ENCODE measurements around the gene OTUD6A. TPM values are rescaled to one million over a fixed set of nuclear protein-coding genes. Genes with fewer than 3 reads are reported as not detected.

OTUD6A gene
- total RNA-seq, 1 donor from 2014 or later = not detected

DNA sequence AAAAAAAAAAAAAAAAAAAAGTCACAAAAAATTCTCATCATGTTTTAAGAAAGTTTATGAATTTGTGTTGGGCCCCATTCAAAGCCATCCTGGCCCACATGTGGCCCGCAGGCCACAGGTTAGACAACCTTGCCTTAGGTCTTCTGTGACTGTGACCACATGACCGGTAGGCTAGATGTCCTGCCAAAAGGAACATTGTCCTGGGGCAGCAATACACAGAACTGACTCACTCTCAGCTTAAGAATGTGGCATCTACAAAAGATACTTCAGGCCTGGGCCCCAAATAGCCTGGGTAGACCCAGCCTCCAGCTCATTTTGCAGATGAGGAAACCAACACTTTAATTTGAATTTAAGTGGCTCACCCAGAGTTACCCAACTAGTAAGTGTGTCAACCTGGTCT, 22.5 kb upstream of the OTUD6A start:
- no peaks in the 10 kb centered on the region for H3K27me3 Mint-ChIP-seq (ENCODE audit: low read depth)
- TF ChIP-seq, protein P1, sequence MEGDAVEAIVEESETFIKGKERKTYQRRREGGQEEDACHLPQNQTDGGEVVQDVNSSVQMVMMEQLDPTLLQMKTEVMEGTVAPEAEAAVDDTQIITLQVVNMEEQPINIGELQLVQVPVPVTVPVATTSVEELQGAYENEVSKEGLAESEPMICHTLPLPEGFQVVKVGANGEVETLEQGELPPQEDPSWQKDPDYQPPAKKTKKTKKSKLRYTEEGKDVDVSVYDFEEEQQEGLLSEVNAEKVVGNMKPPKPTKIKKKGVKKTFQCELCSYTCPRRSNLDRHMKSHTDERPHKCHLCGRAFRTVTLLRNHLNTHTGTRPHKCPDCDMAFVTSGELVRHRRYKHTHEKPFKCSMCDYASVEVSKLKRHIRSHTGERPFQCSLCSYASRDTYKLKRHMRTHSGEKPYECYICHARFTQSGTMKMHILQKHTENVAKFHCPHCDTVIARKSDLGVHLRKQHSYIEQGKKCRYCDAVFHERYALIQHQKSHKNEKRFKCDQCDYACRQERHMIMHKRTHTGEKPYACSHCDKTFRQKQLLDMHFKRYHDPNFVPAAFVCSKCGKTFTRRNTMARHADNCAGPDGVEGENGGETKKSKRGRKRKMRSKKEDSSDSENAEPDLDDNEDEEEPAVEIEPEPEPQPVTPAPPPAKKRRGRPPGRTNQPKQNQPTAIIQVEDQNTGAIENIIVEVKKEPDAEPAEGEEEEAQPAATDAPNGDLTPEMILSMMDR (IDR thresholded peaks at IDR 0.05; ENCODE audit: unreplicated experiment) = no peak
- no peak overlapping the region for H3K4me3 Mint-ChIP-seq
- no peak overlapping the region for H3K27ac Mint-ChIP-seq
- H3K4me1 Mint-ChIP-seq = no peaks in the 10 kb centered on the region
- DNase-seq (ENCODE audit: low spot score in 2 of 2, unreplicated experiment in 2 of 2) = no peak
- peaks cover 9% of the 10 kb centered on the region for H3K9me3 Mint-ChIP-seq
- H3K36me3 Mint-ChIP-seq = no peaks in the 10 kb centered on the region

GRCh38 chrX:70041993-70042392, 20.3 kb upstream of the OTUD6A start:
- TF ChIP-seq, protein P1 (IDR thresholded peaks at IDR 0.05; ENCODE audit: unreplicated experiment) = no peak
- Mint-ChIP-seq H3K36me3 (no peaks in the 10 kb centered on the region), H3K27ac (no peak overlapping the region), H3K9me3 (peaks cover 20% of the 10 kb centered on the region), H3K27me3 (ENCODE audit: low read depth) (peaks cover 8% of the 10 kb centered on the region), H3K4me1 (no peaks in the 10 kb centered on the region), H3K4me3 (no peak overlapping the region)
- no peak for DNase-seq (ENCODE audit: low spot score in 2 of 2, unreplicated experiment in 2 of 2)

GRCh38 chrX:70042399-70043371, 19.6 kb upstream of the OTUD6A start:
- TF ChIP-seq, protein P1 (IDR thresholded peaks at IDR 0.05; ENCODE audit: unreplicated experiment) = no peak
- Mint-ChIP-seq H3K27me3 (ENCODE audit: low read depth) (peaks cover 8% of the 10 kb centered on the region), H3K27ac (no peak overlapping the region), H3K9me3 (peaks cover 20% of the 10 kb centered on the region), H3K36me3 (no peaks in the 10 kb centered on the region), H3K4me1 (no peaks in the 10 kb centered on the region), H3K4me3 (no peak overlapping the region)
- DNase-seq (ENCODE audit: low spot score in 2 of 2, unreplicated experiment in 2 of 2) = no peak

DNA sequence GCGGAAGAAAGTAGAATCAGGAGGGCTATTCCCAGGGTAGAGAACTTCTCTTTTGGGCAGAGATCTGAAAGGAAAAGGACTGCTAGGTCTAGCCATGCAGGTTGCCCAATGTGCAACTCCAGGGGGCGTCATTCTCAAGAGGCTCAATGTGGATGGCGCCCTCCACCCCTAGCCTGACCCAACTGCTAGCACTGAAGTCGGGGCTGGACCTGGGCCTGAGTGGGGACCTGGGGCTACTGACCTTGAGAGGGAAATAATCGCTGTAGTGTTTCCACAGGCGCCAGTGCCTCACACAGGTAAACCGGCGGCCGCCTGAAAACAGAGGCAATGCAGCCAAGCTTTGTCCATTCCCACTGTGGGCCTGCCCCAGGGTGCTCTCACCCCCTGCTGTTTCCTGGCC, 18.6 kb upstream of the OTUD6A start:
- H3K36me3 Mint-ChIP-seq = no peaks in the 10 kb centered on the region
- DNase-seq (ENCODE audit: low spot score in 2 of 2, unreplicated experiment in 2 of 2) = no peak
- H3K4me3 Mint-ChIP-seq = no peak overlapping the region
- H3K4me1 Mint-ChIP-seq = no peaks in the 10 kb centered on the region
- H3K27me3 Mint-ChIP-seq (ENCODE audit: low read depth) = peaks cover 11% of the 10 kb centered on the region
- peaks cover 27% of the 10 kb centered on the region for H3K9me3 Mint-ChIP-seq
- H3K27ac Mint-ChIP-seq = no peak overlapping the region
- TF ChIP-seq, protein P1 (IDR thresholded peaks at IDR 0.05; ENCODE audit: unreplicated experiment) = no peak

DNA sequence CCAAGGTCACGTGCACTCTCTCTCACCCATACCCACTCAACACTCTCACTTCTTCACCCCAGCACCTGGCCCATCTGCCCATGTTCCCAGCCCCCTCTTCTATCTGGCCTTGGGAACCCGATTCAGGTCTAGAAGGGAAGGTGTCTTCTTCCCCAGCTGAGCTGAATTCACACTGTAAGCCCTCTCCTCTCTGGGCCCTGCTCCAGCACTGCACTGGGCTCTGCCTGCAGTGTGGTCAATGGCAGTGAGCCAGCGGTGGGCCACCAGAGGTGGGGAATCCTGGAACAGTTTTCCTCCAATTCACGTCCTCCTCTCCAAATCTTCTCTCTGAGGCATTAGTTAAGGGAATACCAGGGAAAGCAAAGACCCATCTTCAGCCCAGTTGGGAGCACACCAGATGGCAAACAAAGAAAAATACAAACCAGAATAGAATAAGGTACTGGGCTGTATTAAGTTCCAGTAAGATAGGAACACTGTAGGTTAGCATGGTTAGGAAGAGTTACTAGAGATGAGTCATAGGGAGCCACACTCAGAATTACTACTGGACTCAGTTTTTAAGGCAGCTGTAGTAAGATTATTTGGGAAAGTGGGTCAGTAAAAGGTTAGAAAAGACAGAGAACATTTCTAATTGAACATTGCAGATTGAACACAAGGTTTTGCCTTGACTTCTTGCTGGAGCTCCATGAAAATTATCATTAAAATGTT, 17.6 kb upstream of the OTUD6A start:
- H3K9me3 Mint-ChIP-seq = peaks cover 27% of the 10 kb centered on the region
- DNase-seq (ENCODE audit: low spot score in 2 of 2, unreplicated experiment in 2 of 2) = no peak
- no peaks in the 10 kb centered on the region for H3K36me3 Mint-ChIP-seq
- peaks cover 11% of the 10 kb centered on the region for H3K27me3 Mint-ChIP-seq (ENCODE audit: low read depth)
- H3K4me1 Mint-ChIP-seq = no peaks in the 10 kb centered on the region
- H3K4me3 Mint-ChIP-seq = no peak overlapping the region
- H3K27ac Mint-ChIP-seq = no peak overlapping the region
- TF ChIP-seq, protein P1 (IDR thresholded peaks at IDR 0.05; ENCODE audit: unreplicated experiment) = no peak
